Stimulated activated CD4-positive, alpha-beta T cell treated with anti-CD3 and anti-CD28 coated beads, TNF-alpha, amount 100 ng/mL, for 24 hours (primary cell): ENCODE results near the gene SLC7A10.
"Not testable (repeated sequence)": the region's sequence is repeated elsewhere in the genome, so short reads cannot be mapped to it uniquely, and the experiment has no call there.

ENCODE experiments used
- DNase-seq, 3 experiments: peaks; one replicate each; pipeline ENCODE4 v3.0.0-alpha.2; 2020; ENCODE audit warnings: low read depth in 3 of 3

The SLC7A10 gene

GRCh38 chr19:33238481-33239149 is 13.0 kb upstream of the SLC7A10 start:
- no peak for DNase-seq

DNA sequence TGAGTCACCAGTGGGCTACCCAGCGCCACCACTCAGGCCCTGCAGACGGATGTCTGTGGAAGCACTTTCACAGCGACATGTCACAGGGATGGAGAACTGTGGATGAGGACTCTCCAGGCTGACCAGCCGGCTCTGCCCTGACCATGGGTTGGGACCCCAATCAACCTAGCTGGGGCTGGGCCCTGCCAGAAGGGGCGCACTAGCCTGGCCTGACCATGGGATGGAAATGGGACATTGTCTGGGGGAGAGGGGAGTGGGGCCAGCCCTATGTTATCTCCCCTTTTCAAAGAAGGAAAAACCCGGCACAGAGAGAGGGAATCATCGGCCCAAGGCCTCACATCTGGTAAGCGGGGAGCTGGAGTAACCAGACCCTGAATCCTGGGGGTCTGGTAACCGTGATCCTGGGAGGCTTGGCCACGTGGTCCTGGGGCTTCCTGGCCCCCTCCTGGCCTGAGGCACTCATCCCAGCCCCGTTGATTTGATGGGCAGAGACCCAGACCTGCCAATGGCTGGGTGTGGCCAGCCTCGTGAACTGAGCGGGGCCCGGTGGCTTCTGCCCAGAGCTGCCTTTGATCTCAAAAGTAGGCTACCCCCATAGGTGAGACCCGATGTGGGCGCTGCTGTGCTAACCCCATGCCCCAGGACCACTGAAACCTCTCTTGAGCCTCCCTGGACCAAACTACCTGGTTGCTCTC is 11.2 kb upstream of the SLC7A10 start:
- no peak for DNase-seq

- DNase-seq: no peak
These were observed 10.3 kb upstream of the SLC7A10 start for GRCh38 chr19:33235996-33236350.

GRCh38 chr19:33235269-33235995 is 9.8 kb upstream of the SLC7A10 start:
- DNase-seq: peak; percentile 52 to 75 (median 63)

DNA sequence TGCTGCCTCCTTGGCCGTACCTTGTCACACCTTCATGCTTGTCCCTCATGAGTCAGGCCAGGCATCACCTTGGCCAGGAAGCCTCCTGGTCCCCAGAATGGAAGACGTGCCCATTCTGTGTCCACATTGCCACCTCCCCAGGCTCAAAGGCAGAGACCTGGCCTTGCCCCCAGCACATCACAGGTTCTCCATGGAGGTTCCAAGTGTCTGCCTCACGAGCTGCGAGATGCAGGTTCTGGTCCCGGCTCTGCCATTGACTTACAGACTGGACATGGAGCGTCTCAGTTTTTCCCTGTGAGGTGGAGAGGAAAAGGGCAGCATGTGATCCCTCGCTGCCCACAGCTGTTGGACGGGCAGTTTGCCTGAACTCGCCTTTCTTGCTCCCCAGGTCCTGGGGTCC is 9.1 kb upstream of the SLC7A10 start:
- no peak for DNase-seq

GRCh38 chr19:33234092-33234491 is 8.4 kb upstream of the SLC7A10 start:
- no peak for DNase-seq

DNA sequence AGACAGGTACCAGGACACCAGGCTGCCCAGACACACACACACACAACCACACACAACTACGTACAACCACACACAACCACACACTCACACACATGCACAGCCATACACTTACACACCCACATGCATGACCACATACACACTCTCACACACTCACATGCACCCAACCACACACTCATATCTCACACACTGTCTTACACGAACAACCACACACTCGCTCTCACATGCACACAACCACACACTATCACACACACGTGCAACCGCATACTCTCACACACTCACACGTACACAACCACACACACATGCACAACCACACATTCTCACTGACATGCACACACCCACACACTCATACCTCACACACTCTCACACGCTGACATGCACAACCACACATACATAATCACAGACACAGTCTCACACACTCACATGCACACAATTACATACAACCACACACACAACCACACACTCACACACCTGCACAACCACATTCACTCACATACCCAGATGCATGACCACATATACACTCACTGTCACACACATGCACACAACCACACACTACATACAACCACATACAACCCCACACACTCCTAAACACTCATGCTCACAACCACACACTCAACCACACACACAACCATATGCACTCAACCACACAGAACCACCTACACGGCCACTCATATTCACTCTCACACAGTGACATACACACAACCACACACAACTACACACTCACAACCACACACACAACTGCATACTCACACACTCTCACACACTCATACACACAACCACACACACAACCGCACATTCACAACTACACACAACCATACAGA is 7.6 kb upstream of the SLC7A10 start:
- DNase-seq: no peak

DNA sequence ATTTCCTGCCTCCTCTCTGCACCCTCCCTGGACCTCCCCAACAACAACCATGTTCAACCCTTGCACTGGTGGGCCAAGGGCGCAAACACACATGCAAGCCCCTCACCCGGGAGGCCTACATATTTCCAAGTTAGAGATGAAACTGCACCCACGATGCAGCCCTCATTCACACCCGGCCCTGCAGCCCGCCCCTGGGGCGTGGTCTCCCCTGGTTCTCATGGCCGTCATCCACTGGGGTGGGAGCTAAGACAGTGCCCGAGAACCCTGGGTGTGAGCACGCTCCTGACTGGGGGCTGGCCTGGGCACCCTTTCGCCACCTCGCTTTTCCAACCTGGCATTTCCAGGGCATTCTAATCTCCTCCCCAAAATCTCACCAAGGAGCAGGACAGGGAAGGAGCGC is 7.0 kb upstream of the SLC7A10 start:
- DNase-seq: no peak

DNA sequence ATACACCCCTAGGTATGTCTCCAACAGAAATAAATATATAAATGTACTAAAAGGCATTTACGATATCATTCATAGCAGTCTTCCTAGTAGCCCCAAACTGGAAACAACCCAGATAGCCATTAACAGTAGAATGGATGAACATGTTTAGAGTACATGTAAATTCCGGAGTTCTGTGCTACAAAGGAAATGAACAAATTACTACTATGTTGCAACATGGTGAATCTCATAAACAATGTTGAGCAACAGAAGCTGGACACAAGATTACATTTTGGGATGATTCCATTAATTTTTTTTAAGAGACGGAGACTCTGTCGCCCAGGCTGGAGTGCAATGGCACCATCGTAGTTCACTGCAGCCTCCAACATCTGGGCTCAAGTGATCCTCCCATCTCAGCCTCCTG is 5.9 kb upstream of the SLC7A10 start:
- no peak for DNase-seq

GRCh38 chr19:33229962-33230361 is 4.3 kb upstream of the SLC7A10 start:
- no peak for DNase-seq

DNA sequence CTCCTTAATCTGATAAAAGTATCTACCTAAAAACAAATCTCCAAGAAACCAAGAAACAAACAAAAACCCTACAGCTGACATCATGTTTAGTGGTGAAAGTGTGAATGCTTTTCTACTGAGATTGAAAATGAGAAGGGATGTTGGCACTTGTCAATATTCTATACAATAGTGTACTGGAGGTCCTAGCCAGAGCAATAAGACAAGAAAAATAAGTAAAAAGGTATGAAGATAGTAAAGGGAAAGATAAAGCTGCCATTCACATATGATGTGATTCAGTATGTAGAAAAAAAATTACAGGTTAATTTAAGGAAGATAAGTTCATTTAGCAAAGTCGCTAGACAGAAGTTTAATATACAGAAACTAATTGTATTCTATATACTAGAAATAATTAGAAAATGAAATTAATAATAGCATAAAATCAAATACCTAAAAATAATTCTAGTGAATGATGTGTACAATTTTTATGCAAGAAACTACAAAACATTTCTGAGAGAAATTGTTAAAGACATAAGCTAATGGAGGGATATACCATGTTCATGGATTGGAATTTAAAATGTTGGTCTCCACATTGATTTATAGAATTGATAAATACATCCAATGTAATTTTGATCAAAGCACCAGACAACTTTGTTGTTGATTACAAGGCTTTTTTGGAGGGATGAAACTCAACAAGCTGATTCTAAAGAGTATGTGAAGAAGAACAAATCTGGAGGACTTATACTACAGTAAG is 2.4 kb upstream of the SLC7A10 start:
- no peak for DNase-seq

GRCh38 chr19:33227242-33227650 is 1.6 kb upstream of the SLC7A10 start:
- DNase-seq: no peak

DNA sequence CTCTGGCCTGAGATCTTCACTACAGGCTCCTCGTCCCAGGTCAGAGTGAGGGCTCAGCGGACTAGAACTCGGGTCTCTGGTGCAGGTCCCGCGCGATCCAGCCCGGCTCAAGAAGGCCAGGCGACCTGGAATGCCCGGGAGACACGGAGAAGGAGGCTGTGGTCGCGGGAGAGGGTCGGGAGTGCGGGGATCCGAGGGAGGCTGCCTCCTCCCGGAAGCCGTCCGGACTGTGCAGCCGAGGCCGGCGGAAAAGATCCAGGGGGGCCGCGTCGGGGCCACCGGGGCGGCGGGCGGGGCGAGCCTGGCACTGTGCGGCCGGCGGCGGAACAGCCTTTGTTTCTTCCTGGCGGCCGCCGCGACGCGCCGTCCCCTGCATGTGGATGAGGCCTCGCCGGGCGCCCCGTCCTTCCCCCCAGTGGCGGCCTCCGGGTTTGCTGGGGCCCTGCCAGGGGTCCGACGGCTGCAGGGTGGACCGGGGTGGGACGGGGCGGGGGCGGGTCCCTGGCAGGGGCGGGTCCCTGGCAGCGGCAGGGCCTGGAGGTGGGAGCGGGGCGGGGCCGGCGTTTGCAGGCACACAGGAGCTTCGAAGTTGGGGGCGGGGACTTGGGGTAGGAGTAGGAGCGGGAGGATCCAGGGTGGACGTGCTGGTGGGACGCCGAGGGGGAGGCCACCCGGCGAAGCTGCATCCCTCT is 1.0 kb upstream of the SLC7A10 start:
- DNase-seq: peak in 1 of 3 experiments; percentile 26

DNA sequence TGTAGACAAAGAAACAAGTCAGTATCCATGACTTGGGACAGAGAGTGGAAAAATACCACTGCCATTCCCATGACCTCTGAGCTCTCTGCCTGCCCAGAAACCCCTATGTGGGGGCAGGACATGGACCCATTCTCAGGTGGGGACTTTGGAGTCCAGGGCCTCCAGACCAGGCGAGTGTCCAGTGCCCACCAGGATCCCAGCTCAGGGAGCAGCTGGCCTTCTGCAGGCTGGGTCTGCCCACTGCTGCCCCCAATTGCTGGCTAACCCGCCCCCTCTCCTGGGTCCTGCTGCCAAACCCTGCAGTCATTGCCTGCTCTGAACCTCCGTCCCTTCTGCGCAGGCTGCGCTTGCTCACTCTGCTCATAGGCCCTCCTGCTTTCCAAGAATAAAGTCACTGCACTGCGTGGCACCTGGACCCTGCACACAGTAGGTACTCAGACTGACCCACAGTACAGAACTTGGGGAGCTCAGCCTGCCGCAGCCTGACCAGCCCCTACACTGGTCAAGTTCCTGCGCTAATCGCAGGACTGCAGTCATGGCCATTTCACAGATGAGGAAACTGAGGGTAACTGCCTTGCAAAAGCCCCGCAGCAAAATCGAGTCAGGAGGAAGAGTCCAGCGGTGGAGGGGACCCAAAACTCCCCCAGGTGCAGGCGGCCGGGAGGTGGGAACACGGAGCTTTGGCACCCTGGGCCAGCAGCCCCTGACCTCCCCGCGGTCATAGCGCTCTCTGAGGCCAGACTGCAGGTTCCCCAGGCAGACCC is 774 bp downstream of the SLC7A10 start:
- no peak for DNase-seq

GRCh38 chr19:33222255-33222654 is 3.4 kb downstream of the SLC7A10 start:
- DNase-seq: not testable (repeated sequence)

- DNase-seq: no peak
These were observed 4.0 kb downstream of the SLC7A10 start for GRCh38 chr19:33221638-33222037.

DNA sequence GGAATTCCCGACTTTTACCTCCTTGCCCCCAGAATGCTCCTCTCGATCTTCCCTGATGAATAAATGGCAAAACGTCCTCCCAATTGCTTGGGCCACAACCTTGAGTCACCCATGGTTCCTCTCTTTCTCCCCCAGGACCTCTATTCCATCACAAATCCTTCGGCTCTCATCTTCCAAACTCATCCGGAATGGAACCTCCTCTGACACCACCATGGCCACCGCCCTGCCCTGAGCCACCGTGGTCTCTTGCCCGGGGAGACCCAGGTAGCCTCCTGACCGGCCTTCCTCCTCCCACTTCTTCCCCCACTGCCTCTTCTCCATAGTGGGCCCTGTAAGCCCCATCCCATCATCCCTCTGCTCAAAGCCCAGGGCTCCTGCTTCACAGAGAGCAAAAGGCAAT is 4.9 kb downstream of the SLC7A10 start:
- DNase-seq: no peak

DNA sequence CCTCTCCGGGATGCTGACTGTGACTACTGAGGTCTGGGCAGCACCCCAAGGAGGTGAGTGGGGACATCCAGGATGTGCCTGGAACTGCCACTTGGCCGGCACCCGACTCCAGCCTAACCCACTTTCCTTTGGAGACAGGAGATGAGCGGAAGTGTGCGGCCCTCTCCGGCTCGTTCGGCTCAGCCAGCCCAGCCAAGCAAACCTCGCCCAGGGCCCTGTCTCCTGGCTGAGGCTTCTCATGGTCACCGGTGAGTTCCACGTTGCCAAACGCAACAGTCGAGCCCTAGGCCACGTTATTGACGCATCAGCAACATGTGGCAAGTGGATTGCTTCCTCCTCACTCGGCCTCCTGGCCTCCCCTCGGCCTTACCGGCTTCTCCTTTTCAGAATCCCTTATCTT is 5.5 kb downstream of the SLC7A10 start:
- DNase-seq: no peak

DNA sequence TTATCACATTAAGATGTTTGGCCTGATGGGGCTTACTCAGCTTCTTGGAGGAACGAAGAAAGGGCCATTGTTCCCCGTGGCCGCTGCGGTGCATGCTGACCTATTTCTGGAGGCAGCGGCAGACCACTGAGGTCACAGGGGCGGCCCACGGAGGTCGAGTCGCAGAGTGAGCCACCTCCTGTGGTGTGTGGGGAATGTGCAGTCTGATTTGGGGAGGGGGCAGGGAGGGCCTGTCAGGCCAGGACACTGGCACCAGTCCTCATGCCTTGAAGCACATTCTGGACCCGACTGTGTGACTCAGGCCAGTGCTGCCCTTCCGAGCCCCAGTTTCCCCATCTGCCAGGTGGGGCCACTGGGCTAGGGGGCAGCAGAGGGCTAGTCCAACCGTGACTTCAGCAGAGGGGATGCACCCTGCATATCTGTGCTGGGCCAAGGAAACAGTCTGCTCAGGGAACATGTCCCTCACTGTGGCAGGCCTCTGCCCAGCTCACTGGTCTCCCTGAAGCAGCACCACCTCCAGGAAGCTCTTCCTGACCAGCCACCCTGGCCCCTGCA is 6.3 kb downstream of the SLC7A10 start:
- no peak for DNase-seq

DNA sequence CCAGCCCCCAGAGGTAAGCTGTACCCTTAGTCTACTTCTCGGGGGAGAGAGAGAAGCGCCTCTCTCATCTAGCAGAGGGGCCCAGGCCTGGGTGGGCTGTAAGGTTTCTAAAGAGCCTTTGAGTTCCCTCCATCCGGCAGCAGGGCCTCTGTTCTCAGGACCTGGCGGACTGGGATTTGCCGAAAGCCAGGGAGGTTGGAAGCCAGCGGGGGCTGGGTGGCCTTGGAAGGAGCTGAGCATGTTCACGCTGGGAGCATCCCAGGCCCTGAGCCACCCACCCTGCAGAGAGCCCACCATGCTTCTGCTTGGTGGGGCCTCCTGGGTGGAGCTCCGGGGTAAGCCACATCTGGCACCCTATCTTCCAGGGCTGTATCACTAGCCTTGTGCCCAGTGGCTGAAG is 7.8 kb downstream of the SLC7A10 start:
- no peak for DNase-seq
